A673 (cell line): ENCODE data around the gene ZKSCAN4. TPM values are rescaled to one million over a fixed set of nuclear protein-coding genes. Genes with fewer than 3 reads are reported as not detected.
A peak's percentile ranks its signal among the peaks of the same experiment; 100 is the strongest.

Experiments
- BruUV-seq: library from RNA; stranded (reverse); fragments of 400-500 nt; replicated peaks from 2 replicates; lab custom pipeline; 2021; lab: Mats Ljungman, UMichigan
- CTCF ChIA-PET: fragments of 300-600 bp; sonication (Branson Sonifier 250); formaldehyde crosslinking; loops from one replicate; lab custom pipeline; 2022; ENCODE audit warnings: antibody characterized with exemption; lab: Charles Lee
- POLR2A ChIA-PET: fragments of 300-600 bp; sonication (Branson Sonifier 250); formaldehyde crosslinking; loops from one replicate; lab custom pipeline; 2022; ENCODE audit warnings: antibody characterized with exemption; ENCODE audit not compliant: low non-redundant PET; lab: Charles Lee
- DNase-seq: peaks from one replicate; pipeline ENCODE4 v3.0.0-alpha.2; 2015; ENCODE audit warnings: low spot score
- H3K27ac ChIP-seq: fragments of 200-600 bp; sonication (generic); 2 replicates; pipeline ENCODE4 v1.5.1; 2016; ENCODE audit warnings: mixed run types, low read depth, mild to moderate bottlenecking, mixed read lengths, antibody characterized with exemption, low read length; ENCODE audit not compliant: poor library complexity, severe bottlenecking
- H3K27me3 ChIP-seq: fragments of 200-600 bp; sonication (generic); replicated peaks from 2 replicates; pipeline ENCODE4 v1.6.1; 2017; ENCODE audit warnings: mixed run types, low read depth, mild to moderate bottlenecking, mixed read lengths, antibody characterized with exemption, low read length; ENCODE audit not compliant: insufficient read depth, poor library complexity
- H3K36me3 ChIP-seq: fragments of 200-600 bp; sonication (generic); 2 replicates; pipeline ENCODE4 v1.6.1; 2016; ENCODE audit warnings: mixed run types, mild to moderate bottlenecking, mixed read lengths, antibody characterized with exemption, low read length; ENCODE audit not compliant: insufficient read depth, poor library complexity, severe bottlenecking
- H3K4me1 ChIP-seq: fragments of 200-600 bp; sonication (generic); 2 replicates; pipeline ENCODE4 v1.6.1; 2017; ENCODE audit warnings: mixed run types, mild to moderate bottlenecking, mixed read lengths, antibody characterized with exemption, low read length; ENCODE audit not compliant: insufficient read depth, poor library complexity, severe bottlenecking
- H3K4me3 ChIP-seq: fragments of 200-600 bp; sonication (generic); 2 replicates; pipeline ENCODE4 v1.5.1; 2016; ENCODE audit warnings: low read depth, mixed run types, mild to moderate bottlenecking, mixed read lengths, low read length; ENCODE audit not compliant: poor library complexity, severe bottlenecking
- H3K9me3 ChIP-seq: fragments of 200-600 bp; sonication (generic); 2 replicates; pipeline ENCODE4 v1.6.1; 2016; ENCODE audit warnings: mixed run types, low read depth, mild to moderate bottlenecking, mixed read lengths, antibody characterized with exemption, low read length; ENCODE audit not compliant: poor library complexity, severe bottlenecking
- CTCF ChIP-seq: fragments of 300-800, 200-600 bp; sonication (generic); conservative IDR thresholded peaks from 2 replicates; pipeline ENCODE4 v1.5.1; 2017; ENCODE audit warnings: low read depth, mild to moderate bottlenecking, antibody characterized with exemption, low read length, moderate library complexity, mixed read lengths
- EZH2 ChIP-seq: fragments of 200-600 bp; sonication (generic); IDR thresholded peaks from 2 replicates; pipeline ENCODE4 v1.6.1; 2017; ENCODE audit warnings: borderline replicate concordance, low read depth, mild to moderate bottlenecking, mixed read lengths, antibody characterized with exemption, low read length; ENCODE audit not compliant: poor library complexity, severe bottlenecking
- intact Hi-C: fragments of 100-400 bp; cut with micrococcal nuclease; formaldehyde crosslinking; loops from one replicate; pipeline ENCODE4 v1.10.0; 2022; ENCODE audit not compliant: unreplicated experiment
- total RNA-seq: library from RNA; stranded (reverse); gene quantifications from 2 replicates; pipeline ENCODE4 v1.2.3, GENCODE V29; 2021

Gene ZKSCAN4
- total RNA-seq, 1 experiment from 2014 or later, result 6.4 TPM

GRCh38 chr6:28226460-28226859 lies 25.6 kb downstream of the ZKSCAN4 start:
- Histone ChIP-seq H3K27ac (no peak overlapping the region), H3K4me3 (peak overlapping the region; percentile 73), H3K36me3 (peaks cover 21% of the 10 kb centered on the region), H3K4me1 (peaks cover 4% of the 10 kb centered on the region), H3K27me3 (no peaks in the 10 kb centered on the region), H3K9me3 (no peaks in the 10 kb centered on the region)
- TF ChIP-seq CTCF (no peak), EZH2 (no peak)
- intact Hi-C loops, result no loop called here
- ChIA-PET CTCF (no interaction called here), POLR2A (no interaction called here)
- no TSS peak for BruUV-seq
- DNase-seq, result no peak

GRCh38 chr6:28225056-28225834 lies 26.8 kb downstream of the ZKSCAN4 start, which contains the start of gene ZSCAN9:
ZSCAN9 (plus strand) TSS chr6:28225275; CDS start chr6:28227085, 1,810 bp downstream.
- TSS peak; percentile 69 for BruUV-seq
- peaks cover 21% of the 10 kb centered on the region for H3K36me3 ChIP-seq
- H3K4me1 ChIP-seq, result peaks cover 4% of the 10 kb centered on the region
- ChIA-PET CTCF (no interaction called here), POLR2A (no interaction called here)
- no peak for TF ChIP-seq EZH2
- no peak for TF ChIP-seq CTCF
- H3K27me3 ChIP-seq, result no peaks in the 10 kb centered on the region
- peak; percentile 75 for DNase-seq
- intact Hi-C loops, result no loop called here
- no peaks in the 10 kb centered on the region for H3K9me3 ChIP-seq
- H3K4me3 ChIP-seq, result peak within 1 kb of the TSS; percentile 73
- H3K27ac ChIP-seq, result peak within 1 kb of the TSS; percentile 77

- H3K4me1 ChIP-seq, result peaks cover 4% of the 10 kb centered on the region
- intact Hi-C loops, result no loop called here
- H3K9me3 ChIP-seq, result no peaks in the 10 kb centered on the region
- BruUV-seq, result no TSS peak
- DNase-seq, result no peak
- TF ChIP-seq EZH2, result no peak
- TF ChIP-seq CTCF, result no peak
- CTCF ChIA-PET, result no interaction called here
- H3K36me3 ChIP-seq, result peaks cover 16% of the 10 kb centered on the region
- POLR2A ChIA-PET, result no interaction called here
- peak overlapping the region; percentile 73 for H3K4me3 ChIP-seq
- no peaks in the 10 kb centered on the region for H3K27me3 ChIP-seq
- H3K27ac ChIP-seq, result peak overlapping the region; percentile 77
These were observed 27.7 kb downstream of the ZKSCAN4 start for GRCh38 chr6:28224131-28225055.
